ENCODE results near the gene OR11G2. TPM values are rescaled to one million over a fixed set of nuclear protein-coding genes. Genes with fewer than 3 reads are reported as not detected.
"Not testable (repeated sequence)": the region's sequence is repeated elsewhere in the genome, so short reads cannot be mapped to it uniquely, and the experiment has no call there.

OR11G2 gene
- total RNA-seq: not detected in 2 replicates
- long read RNA-seq: 0 reads

GRCh38 chr14:20190596-20190995 lies at the start of gene OR11G2:
Gene OR11G2, plus strand, starts transcription at chr14:20190896. Its CDS starts 6,542 bp downstream, at chr14:20197438.
- peaks cover 23% of the 10 kb centered on the region for H3K9me3 Mint-ChIP-seq
- H3K36me3 Mint-ChIP-seq (ENCODE audit: low read depth): peaks cover 7% of the 10 kb centered on the region
- no peak within 1 kb of the TSS for H3K4me3 Mint-ChIP-seq
- H3K27me3 Mint-ChIP-seq (ENCODE audit: low read depth): no peaks in the 10 kb centered on the region
- no peak for TF ChIP-seq CTCF (conservative IDR thresholded peaks at IDR 0.05)
- DNase-seq (ENCODE audit: low read depth, low spot score): no peak
- H3K27ac Mint-ChIP-seq (ENCODE audit: unreplicated experiment): no peak within 1 kb of the TSS
- H3K4me1 Mint-ChIP-seq: no peaks in the 10 kb centered on the region

- H3K9me3 Mint-ChIP-seq: peaks cover 31% of the 10 kb centered on the region
- H3K27me3 Mint-ChIP-seq (ENCODE audit: low read depth): no peaks in the 10 kb centered on the region
- DNase-seq (ENCODE audit: low read depth, low spot score): no peak
- no peak overlapping the region for H3K4me3 Mint-ChIP-seq
- no peak overlapping the region for H3K27ac Mint-ChIP-seq (ENCODE audit: unreplicated experiment)
- no peaks in the 10 kb centered on the region for H3K36me3 Mint-ChIP-seq (ENCODE audit: low read depth)
- no peaks in the 10 kb centered on the region for H3K4me1 Mint-ChIP-seq
- no peak for TF ChIP-seq CTCF (conservative IDR thresholded peaks at IDR 0.05)
Measured at GRCh38 chr14:20143911-20144310, 46.8 kb upstream of the OR11G2 start.

- Mint-ChIP-seq H3K27me3 (ENCODE audit: low read depth) (no peaks in the 10 kb centered on the region), H3K4me1 (no peaks in the 10 kb centered on the region), H3K9me3 (peaks cover 30% of the 10 kb centered on the region), H3K36me3 (ENCODE audit: low read depth) (no peaks in the 10 kb centered on the region), H3K27ac (ENCODE audit: unreplicated experiment) (no peak overlapping the region), H3K4me3 (no peak overlapping the region)
- no peak for DNase-seq (ENCODE audit: low read depth, low spot score)
- no peak for TF ChIP-seq CTCF (conservative IDR thresholded peaks at IDR 0.05)
Measured at GRCh38 chr14:20144820-20145219, 45.9 kb upstream of the OR11G2 start.

- Mint-ChIP-seq H3K9me3 (peaks cover 25% of the 10 kb centered on the region), H3K27ac (ENCODE audit: unreplicated experiment) (no peak overlapping the region), H3K36me3 (ENCODE audit: low read depth) (peaks cover 6% of the 10 kb centered on the region), H3K27me3 (ENCODE audit: low read depth) (no peaks in the 10 kb centered on the region), H3K4me1 (no peaks in the 10 kb centered on the region), H3K4me3 (no peak overlapping the region)
- TF ChIP-seq CTCF (conservative IDR thresholded peaks at IDR 0.05): no peak
- DNase-seq (ENCODE audit: low read depth, low spot score): no peak
Measured at GRCh38 chr14:20164462-20164861, 26.2 kb upstream of the OR11G2 start.

- no peak for DNase-seq (ENCODE audit: low read depth, low spot score)
- TF ChIP-seq CTCF (conservative IDR thresholded peaks at IDR 0.05): no peak
- Mint-ChIP-seq H3K27ac (ENCODE audit: unreplicated experiment) (no peak overlapping the region), H3K4me1 (no peaks in the 10 kb centered on the region), H3K4me3 (no peak overlapping the region), H3K9me3 (peaks cover 23% of the 10 kb centered on the region), H3K27me3 (ENCODE audit: low read depth) (no peaks in the 10 kb centered on the region), H3K36me3 (ENCODE audit: low read depth) (peaks cover 7% of the 10 kb centered on the region)
Measured at GRCh38 chr14:20167091-20167490, 23.6 kb upstream of the OR11G2 start.

GRCh38 chr14:20169852-20170251 lies 20.8 kb upstream of the OR11G2 start:
- H3K4me1 Mint-ChIP-seq; DNase-seq (ENCODE audit: low read depth, low spot score); H3K27me3 Mint-ChIP-seq (ENCODE audit: low read depth); H3K27ac Mint-ChIP-seq (ENCODE audit: unreplicated experiment); H3K36me3 Mint-ChIP-seq (ENCODE audit: low read depth); H3K4me3 Mint-ChIP-seq: not testable (repeated sequence)
- peaks cover 17% of the 10 kb centered on the region for H3K9me3 Mint-ChIP-seq

- H3K27me3 Mint-ChIP-seq (ENCODE audit: low read depth); DNase-seq (ENCODE audit: low read depth, low spot score); H3K4me3 Mint-ChIP-seq; H3K27ac Mint-ChIP-seq (ENCODE audit: unreplicated experiment); H3K36me3 Mint-ChIP-seq (ENCODE audit: low read depth); H3K4me1 Mint-ChIP-seq: not testable (repeated sequence)
- H3K9me3 Mint-ChIP-seq: peaks cover 22% of the 10 kb centered on the region
Measured at GRCh38 chr14:20174205-20174604, 16.5 kb upstream of the OR11G2 start.

Data from neural crest cell (in vitro differentiated cells).